H9 (cell line): ENCODE data around the gene MZT2A. TPM values are rescaled to one million over a fixed set of nuclear protein-coding genes. Genes with fewer than 3 reads are reported as not detected.
"Not testable (repeated sequence)": the region's sequence is repeated elsewhere in the genome, so short reads cannot be mapped to it uniquely, and the experiment has no call there.

Experiments used
- DNase-seq: peaks from one replicate; pipeline ENCODE4 v3.0.0-alpha.2; 2017
- H2AFZ ChIP-seq: one replicate; pipeline ENCODE4 v1.6.1; 2013; ENCODE audit warnings: mild to moderate bottlenecking, low read length, control low read depth, moderate library complexity
- H2AK5ac ChIP-seq: 2 replicates; pipeline ENCODE4 v1.6.1; 2013; ENCODE audit warnings: low read length, control low read depth, mixed read lengths; ENCODE audit not compliant: insufficient read length
- H2BK120ac ChIP-seq: one replicate; pipeline ENCODE4 v1.6.1; 2013; ENCODE audit warnings: low read depth, mild to moderate bottlenecking, low read length, control low read depth, inconsistent platforms; ENCODE audit not compliant: poor library complexity, severe bottlenecking
- H2BK12ac ChIP-seq: 2 replicates; pipeline ENCODE4 v1.6.1; 2013; ENCODE audit warnings: low read length, control low read depth, mixed read lengths, low read depth; ENCODE audit not compliant: insufficient read length
- H2BK15ac ChIP-seq: 2 replicates; pipeline ENCODE4 v1.6.1; 2013; ENCODE audit warnings: low read depth, low read length, control low read depth
- H2BK20ac ChIP-seq: one replicate; pipeline ENCODE4 v1.6.1; 2013; ENCODE audit warnings: low read depth, mild to moderate bottlenecking, low read length, control low read depth, inconsistent platforms; ENCODE audit not compliant: poor library complexity, severe bottlenecking
- H2BK5ac ChIP-seq: 2 replicates; pipeline ENCODE4 v1.6.1; 2013; ENCODE audit warnings: low read length, control low read depth, mixed read lengths; ENCODE audit not compliant: insufficient read length
- H3K14ac ChIP-seq: 2 replicates; pipeline ENCODE4 v1.6.1; 2013; ENCODE audit warnings: low read length, control low read depth; ENCODE audit not compliant: insufficient read depth
- H3K18ac ChIP-seq: 2 replicates; pipeline ENCODE4 v1.6.1; 2013; ENCODE audit warnings: low read depth, mild to moderate bottlenecking, mixed read lengths, low read length, control low read depth; ENCODE audit not compliant: insufficient read length
- H3K23ac ChIP-seq: 2 replicates; pipeline ENCODE4 v1.6.1; 2013; ENCODE audit warnings: low read length, control low read depth, mixed read lengths, low read depth; ENCODE audit not compliant: insufficient read length
- H3K23me2 ChIP-seq: 2 replicates; pipeline ENCODE4 v1.6.1; 2013; ENCODE audit warnings: low read depth, mild to moderate bottlenecking, mixed read lengths, low read length, control low read depth; ENCODE audit not compliant: insufficient read length, poor library complexity, severe bottlenecking
- H3K27ac ChIP-seq: 2 replicates; pipeline ENCODE4 v1.5.1; 2013; ENCODE audit warnings: low read length, control low read depth, mixed read lengths, low read depth; ENCODE audit not compliant: insufficient read length
- H3K27me3 ChIP-seq: 2 replicates; pipeline ENCODE4 v1.6.1; 2013; ENCODE audit warnings: low read length, control low read depth, inconsistent platforms; ENCODE audit not compliant: insufficient read depth
- H3K4ac ChIP-seq: 2 replicates; pipeline ENCODE4 v1.6.1; 2013; ENCODE audit warnings: low read depth, mild to moderate bottlenecking, control low read depth, inconsistent platforms, low read length, moderate library complexity
- H3K4me1 ChIP-seq: 2 replicates; pipeline ENCODE4 v1.6.1; 2013; ENCODE audit warnings: low read length, control low read depth, inconsistent platforms; ENCODE audit not compliant: insufficient read depth
- H3K4me2 ChIP-seq: 2 replicates; pipeline ENCODE4 v1.6.1; 2013; ENCODE audit warnings: low read length, control low read depth, mixed read lengths; ENCODE audit not compliant: insufficient read length, insufficient read depth
- H3K56ac ChIP-seq: 2 replicates; pipeline ENCODE4 v1.6.1; 2013; ENCODE audit warnings: low read depth, mild to moderate bottlenecking, mixed read lengths, low read length, control low read depth; ENCODE audit not compliant: insufficient read length
- H3K79me1 ChIP-seq: 2 replicates; pipeline ENCODE4 v1.6.1; 2013; ENCODE audit warnings: low read depth, mild to moderate bottlenecking, moderate library complexity, low read length, control low read depth, inconsistent platforms; ENCODE audit not compliant: insufficient read depth, poor library complexity, severe bottlenecking
- H3K79me2 ChIP-seq: 2 replicates; pipeline ENCODE4 v1.6.1; 2013; ENCODE audit warnings: low read length, control low read depth, inconsistent platforms; ENCODE audit not compliant: insufficient read depth
- H3K9ac ChIP-seq: 2 replicates; pipeline ENCODE4 v1.6.1; 2013; ENCODE audit warnings: low read length, control low read depth, mixed read lengths; ENCODE audit not compliant: insufficient read length; ENCODE audit errors: extremely low read depth
- H3K9me3 ChIP-seq: one replicate; pipeline ENCODE4 v1.6.1; 2013; ENCODE audit warnings: low read depth, low read length, inconsistent platforms; ENCODE audit not compliant: control insufficient read depth
- H3T11ph ChIP-seq: one replicate; pipeline ENCODE4 v1.6.1; 2013; ENCODE audit warnings: mild to moderate bottlenecking, low read length, control low read depth, inconsistent platforms
- H4K20me1 ChIP-seq: one replicate; pipeline ENCODE4 v1.6.1; 2013; ENCODE audit not compliant: control insufficient read depth, insufficient read length, insufficient read depth
- H4K5ac ChIP-seq: 2 replicates; pipeline ENCODE4 v1.6.1; 2013; ENCODE audit warnings: low read depth, mild to moderate bottlenecking, mixed read lengths, low read length, control low read depth; ENCODE audit not compliant: insufficient read length
- H4K8ac ChIP-seq: replicated peaks from 2 replicates; pipeline ENCODE4 v1.6.1; 2013; ENCODE audit warnings: low read length, control low read depth, mixed read lengths, low read depth; ENCODE audit not compliant: insufficient read length
- H4K91ac ChIP-seq: 2 replicates; pipeline ENCODE4 v1.6.1; 2013; ENCODE audit warnings: low read depth, mild to moderate bottlenecking, moderate library complexity, mixed read lengths, low read length, control low read depth; ENCODE audit not compliant: insufficient read length
- H3K27ac Mint-ChIP-seq, 3 experiments: 2 replicates in 2 of 3; 3 replicates in 1 of 3; pipeline ENCODE4 v1.8.0; 2020 to 2021; ENCODE audit warnings: mixed read lengths in 3 of 3, mild to moderate bottlenecking in 1 of 3, moderate library complexity in 1 of 3
- H3K27me3 Mint-ChIP-seq: 2 replicates; pipeline ENCODE4 v1.8.0; 2021; ENCODE audit warnings: low read depth, mild to moderate bottlenecking, moderate library complexity, mixed read lengths
- H3K36me3 Mint-ChIP-seq, 3 experiments: 2 replicates in 2 of 3; 3 replicates in 1 of 3; pipeline ENCODE4 v1.8.0; 2020 to 2021; ENCODE audit warnings: low read depth in 3 of 3, mixed read lengths in 3 of 3; ENCODE audit not compliant: insufficient read depth in 1 of 3
- H3K4me1 Mint-ChIP-seq, 2 experiments: 2 replicates each; pipeline ENCODE4 v1.8.0; 2020; ENCODE audit warnings: mixed read lengths in 2 of 2
- H3K4me3 Mint-ChIP-seq, 2 experiments: 2 replicates in 1 of 2; 3 replicates in 1 of 2; pipeline ENCODE4 v1.8.0; 2020 to 2021; ENCODE audit warnings: mild to moderate bottlenecking in 2 of 2, mixed read lengths in 2 of 2, moderate library complexity in 1 of 2
- H3K9me3 Mint-ChIP-seq, 2 experiments: 2 replicates in 1 of 2; 3 replicates in 1 of 2; pipeline ENCODE4 v1.8.0; 2020; ENCODE audit warnings: mild to moderate bottlenecking in 2 of 2, mixed read lengths in 2 of 2, moderate library complexity in 1 of 2
- WGBS: extraction: QIAGEN DNeasy Blood & Tissue Kit; methylation state at CpG from one replicate; pipeline ENCODE4 v1.1.7; 2013; ENCODE audit warnings: missing lambda C conversion rate, low lambda C conversion rate, mixed read lengths; ENCODE audit not compliant: insufficient read length; ENCODE audit errors: extremely low coverage; 5-methylcytosine and 5-hydroxymethylcytosine counted together
- total RNA-seq: library from RNA; stranded (reverse); gene quantifications from 2 replicates; pipeline ENCODE4 v1.2.1, GENCODE V29; 2021
- TF ChIP-seq, protein P1 (sequence below): fragments of 200-600 bp; sonication (generic); conservative IDR thresholded peaks from 3 replicates; pipeline ENCODE4 v1.8.0; 2021; ENCODE audit warnings: antibody characterized with exemption, mild to moderate bottlenecking

MZT2A gene
- total RNA-seq, 1 experiment from 2014 or later: 127 TPM

DNA sequence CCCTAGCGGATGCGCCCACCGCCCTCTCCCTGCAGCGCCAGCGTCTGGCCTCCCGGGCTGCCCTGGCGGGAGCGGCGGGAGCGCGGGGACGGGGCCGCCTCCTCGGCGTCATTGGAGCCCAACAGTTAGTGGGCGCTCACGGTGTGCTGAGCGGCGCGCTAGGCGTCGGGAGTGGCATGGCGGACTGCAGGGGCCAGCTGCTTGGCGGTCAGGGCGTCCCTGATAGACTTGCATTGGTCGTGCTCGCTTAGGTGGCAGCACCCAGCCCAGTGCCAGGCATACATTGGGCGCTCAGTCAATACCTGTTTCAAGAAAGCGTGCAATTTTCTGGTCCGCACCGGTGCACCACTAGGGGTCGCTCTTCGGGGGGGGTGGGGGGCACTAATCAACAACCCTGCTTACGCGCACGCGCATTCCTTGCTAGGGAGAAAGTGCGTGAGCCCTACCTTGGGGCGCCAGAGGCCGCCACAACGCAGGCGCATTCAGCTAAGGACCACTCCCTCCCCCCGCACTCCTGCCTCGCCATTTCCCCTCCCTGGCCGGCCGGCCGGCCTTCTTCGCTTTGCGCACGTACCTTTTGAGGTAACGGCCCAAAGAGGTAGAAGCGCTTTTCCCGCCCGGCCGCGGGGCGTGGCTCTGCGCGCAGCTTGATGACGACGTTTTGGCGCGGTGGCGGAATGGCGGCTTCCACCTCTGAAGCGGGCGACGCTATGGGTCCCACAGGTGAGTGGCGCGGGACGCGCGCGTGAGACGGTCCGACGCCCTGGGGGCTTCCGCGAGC is 411 bp upstream of the MZT2A start:
- Histone ChIP-seq H3K27ac (peak overlapping the region; percentile 61), H3T11ph (no peak overlapping the region), H4K5ac (peak overlapping the region; percentile 97), H3K4me1 (no peaks in the 10 kb centered on the region), H2BK12ac (no peak overlapping the region), H3K23me2 (peaks cover 4% of the 10 kb centered on the region), H4K8ac (no peak overlapping the region), H2BK5ac (peak overlapping the region; percentile 84), H2AFZ (no peak overlapping the region), H3K56ac (peak overlapping the region; percentile 53), H3K4ac (peak overlapping the region; percentile 91; the same call in 1 of the 2 replicates), H4K91ac (peak overlapping the region; percentile 96), H3K23ac (no peak overlapping the region), H3K4me2 (peak overlapping the region; percentile 93), H3K14ac (peak overlapping the region; percentile 98), H2BK120ac (no peak overlapping the region), H3K27me3 (no peaks in the 10 kb centered on the region), H2BK20ac (no peak overlapping the region), H4K20me1 (no peaks in the 10 kb centered on the region), H3K79me2 (peaks cover 20% of the 10 kb centered on the region; the same call in 1 of the 2 replicates), H3K18ac (peak overlapping the region; percentile 95), H3K9me3 (no peaks in the 10 kb centered on the region), H3K79me1 (peaks cover 3% of the 10 kb centered on the region), H2AK5ac (no peak overlapping the region), H2BK15ac (no peak overlapping the region), H3K9ac (peak overlapping the region; percentile 99)
- no peaks in the 10 kb centered on the region for H3K27me3 Mint-ChIP-seq
- peaks cover 6 to 17% of the 10 kb centered on the region in 2 experiments; a peak in 3 of 4 replicates for H3K4me1 Mint-ChIP-seq
- peak overlapping the region; percentile 89 to 96 (median 91); a peak in 5 of 7 replicates for H3K27ac Mint-ChIP-seq
- peaks cover 11 to 24% (median 24%) of the 10 kb centered on the region in 3 experiments; a peak in 6 of 7 replicates for H3K36me3 Mint-ChIP-seq
- TF ChIP-seq, protein P1, sequence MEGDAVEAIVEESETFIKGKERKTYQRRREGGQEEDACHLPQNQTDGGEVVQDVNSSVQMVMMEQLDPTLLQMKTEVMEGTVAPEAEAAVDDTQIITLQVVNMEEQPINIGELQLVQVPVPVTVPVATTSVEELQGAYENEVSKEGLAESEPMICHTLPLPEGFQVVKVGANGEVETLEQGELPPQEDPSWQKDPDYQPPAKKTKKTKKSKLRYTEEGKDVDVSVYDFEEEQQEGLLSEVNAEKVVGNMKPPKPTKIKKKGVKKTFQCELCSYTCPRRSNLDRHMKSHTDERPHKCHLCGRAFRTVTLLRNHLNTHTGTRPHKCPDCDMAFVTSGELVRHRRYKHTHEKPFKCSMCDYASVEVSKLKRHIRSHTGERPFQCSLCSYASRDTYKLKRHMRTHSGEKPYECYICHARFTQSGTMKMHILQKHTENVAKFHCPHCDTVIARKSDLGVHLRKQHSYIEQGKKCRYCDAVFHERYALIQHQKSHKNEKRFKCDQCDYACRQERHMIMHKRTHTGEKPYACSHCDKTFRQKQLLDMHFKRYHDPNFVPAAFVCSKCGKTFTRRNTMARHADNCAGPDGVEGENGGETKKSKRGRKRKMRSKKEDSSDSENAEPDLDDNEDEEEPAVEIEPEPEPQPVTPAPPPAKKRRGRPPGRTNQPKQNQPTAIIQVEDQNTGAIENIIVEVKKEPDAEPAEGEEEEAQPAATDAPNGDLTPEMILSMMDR: peak; percentile 79
- DNase-seq: peak; percentile 92
- WGBS: no CpG with 5 or more reads among the region's 79 CpGs
- H3K9me3 Mint-ChIP-seq: peaks cover 0 to 2% of the 10 kb centered on the region in 2 experiments; a peak in 1 of 5 replicates
- peak overlapping the region; percentile 96 for H3K4me3 Mint-ChIP-seq

DNA sequence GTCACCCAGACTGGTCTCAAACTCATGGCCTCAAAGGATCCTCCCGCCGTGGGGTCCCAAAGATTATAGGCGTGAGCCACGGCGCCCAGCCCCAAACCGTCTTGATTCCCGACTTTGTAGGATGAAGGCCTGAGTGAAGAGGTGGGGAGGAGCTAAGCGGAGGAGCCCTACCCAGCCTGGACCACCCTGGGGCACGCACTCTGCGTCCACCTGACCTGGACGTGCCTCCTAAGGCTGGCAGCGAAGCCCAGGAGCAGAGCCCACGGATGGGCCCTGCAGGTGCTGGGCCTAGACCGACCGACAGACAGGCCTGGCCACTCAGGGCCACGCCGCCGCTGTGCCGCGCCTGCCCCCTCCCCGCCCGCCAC is 744 bp downstream of the MZT2A start:
- H4K91ac ChIP-seq, H3K4ac ChIP-seq, H4K5ac ChIP-seq, H3K79me1 ChIP-seq, H2BK20ac ChIP-seq, H3K9me3 Mint-ChIP-seq, H2BK12ac ChIP-seq, H3K9me3 ChIP-seq, H2BK15ac ChIP-seq, H3K23ac ChIP-seq, H3K23me2 ChIP-seq, H3K14ac ChIP-seq, H3K27me3 Mint-ChIP-seq, H2BK120ac ChIP-seq, H4K8ac ChIP-seq, H3K27ac Mint-ChIP-seq, H3K4me1 ChIP-seq, H2AFZ ChIP-seq, H3K27ac ChIP-seq, H2AK5ac ChIP-seq, H3K27me3 ChIP-seq, H2BK5ac ChIP-seq, H4K20me1 ChIP-seq, DNase-seq, H3K18ac ChIP-seq, H3K56ac ChIP-seq, H3T11ph ChIP-seq, H3K9ac ChIP-seq: not testable (repeated sequence)
- peak overlapping the region; percentile 72 to 79 for H3K4me3 Mint-ChIP-seq
- peaks cover 20% of the 10 kb centered on the region; the same call in 1 of the 2 replicates for H3K79me2 ChIP-seq
- H3K4me1 Mint-ChIP-seq: peaks cover 6 to 17% of the 10 kb centered on the region in 2 experiments; a peak in 3 of 4 replicates
- H3K36me3 Mint-ChIP-seq: peaks cover 7 to 20% (median 19%) of the 10 kb centered on the region in 3 experiments; a peak in 6 of 7 replicates
- WGBS: no CpG with 5 or more reads among the region's 22 CpGs
- peak overlapping the region; percentile 68 for H3K4me2 ChIP-seq
